Thoracic aorta (tissue), 2 donors: Measurements from ENCODE around the gene ESPL1. TPM values are rescaled to one million over a fixed set of nuclear protein-coding genes. Genes with fewer than 3 reads are reported as not detected.

Experiments used
- ATAC-seq: fragments of 150-250 bp; one replicate; pipeline ENCODE4 v1.8.0; 2017; ENCODE audit warnings: low read depth; ENCODE audit not compliant: insufficient number of reproducible peaks, low FRiP score
- DNase-seq: peaks from one replicate; pipeline ENCODE4 v3.0.0-alpha.2; 2020; ENCODE audit warnings: low spot score
- H3K27ac ChIP-seq, 2 donors: fragments of 200-600 bp; sonication (generic); 1 replicate in 1 of 2; 2 replicates in 1 of 2; pipeline ENCODE4 v1.5.1; 2016; ENCODE audit warnings: mild to moderate bottlenecking in 2 of 2, moderate library complexity in 2 of 2
- H3K27me3 ChIP-seq: fragments of 200-600 bp; sonication (generic); replicated peaks from 2 replicates; pipeline ENCODE4 v1.6.0; 2016; ENCODE audit warnings: mild to moderate bottlenecking; ENCODE audit not compliant: insufficient read depth
- H3K36me3 ChIP-seq: fragments of 200-600 bp; sonication (generic); one replicate; pipeline ENCODE4 v1.5.1; 2016
- H3K4me1 ChIP-seq, 2 donors: fragments of 200-600 bp; sonication (generic); 1 replicate in 1 of 2; 2 replicates in 1 of 2; pipeline versions ENCODE4 v1.5.1 to v1.6.0; 2016; ENCODE audit warnings: low read depth in 2 of 2, mild to moderate bottlenecking in 1 of 2; ENCODE audit not compliant: control insufficient read depth in 1 of 2
- H3K4me3 ChIP-seq: fragments of 200-600 bp; sonication (generic); 2 replicates; pipeline ENCODE4 v1.5.1; 2016; ENCODE audit warnings: mild to moderate bottlenecking
- H3K9me3 ChIP-seq: fragments of 200-600 bp; sonication (generic); 2 replicates; pipeline ENCODE4 v1.5.1; 2016
- CTCF ChIP-seq: fragments of 200-600 bp; sonication (generic); IDR thresholded peaks from one replicate; pipeline ENCODE4 v1.5.1; 2019; ENCODE audit warnings: antibody characterized with exemption
- total RNA-seq, 2 donors: library from RNA; depleted of rRNA; stranded (reverse); fragments of >200 nt; gene quantifications; one replicate each; pipeline versions ENCODE4 v1.1.0 to v1.2.3, GENCODE V29; 2016

ESPL1 gene
- total RNA-seq, 2 donors from 2014 or later: 0.78 to 0.95 TPM

GRCh38 chr12:53254816-53255545 lies 13.1 kb upstream of the ESPL1 start:
- no peak for ATAC-seq
- no peak for TF ChIP-seq CTCF

GRCh38 chr12:53255996-53256395 lies 12.1 kb upstream of the ESPL1 start:
- no peak overlapping the region for H3K4me3 ChIP-seq
- H3K27ac ChIP-seq: no peak overlapping the region
- no peaks in the 10 kb centered on the region for H3K27me3 ChIP-seq
- no peaks in the 10 kb centered on the region for H3K9me3 ChIP-seq
- ATAC-seq (no peak), DNase-seq (no peak)
- H3K4me1 ChIP-seq: peaks cover 11 to 19% of the 10 kb centered on the region in 2 donors
- peaks cover 11% of the 10 kb centered on the region for H3K36me3 ChIP-seq
- TF ChIP-seq CTCF: no peak

More at GRCh38 chr12:53254816-53255545, 13.1 kb upstream of the ESPL1 start:
- Histone ChIP-seq H3K9me3 (no peaks in the 10 kb centered on the region), H3K4me1 (peaks cover 11 to 22% of the 10 kb centered on the region in 2 donors), H3K27me3 (no peaks in the 10 kb centered on the region), H3K4me3 (no peak overlapping the region), H3K36me3 (peaks cover 11% of the 10 kb centered on the region), H3K27ac (no peak overlapping the region)
- no peak for DNase-seq

DNA sequence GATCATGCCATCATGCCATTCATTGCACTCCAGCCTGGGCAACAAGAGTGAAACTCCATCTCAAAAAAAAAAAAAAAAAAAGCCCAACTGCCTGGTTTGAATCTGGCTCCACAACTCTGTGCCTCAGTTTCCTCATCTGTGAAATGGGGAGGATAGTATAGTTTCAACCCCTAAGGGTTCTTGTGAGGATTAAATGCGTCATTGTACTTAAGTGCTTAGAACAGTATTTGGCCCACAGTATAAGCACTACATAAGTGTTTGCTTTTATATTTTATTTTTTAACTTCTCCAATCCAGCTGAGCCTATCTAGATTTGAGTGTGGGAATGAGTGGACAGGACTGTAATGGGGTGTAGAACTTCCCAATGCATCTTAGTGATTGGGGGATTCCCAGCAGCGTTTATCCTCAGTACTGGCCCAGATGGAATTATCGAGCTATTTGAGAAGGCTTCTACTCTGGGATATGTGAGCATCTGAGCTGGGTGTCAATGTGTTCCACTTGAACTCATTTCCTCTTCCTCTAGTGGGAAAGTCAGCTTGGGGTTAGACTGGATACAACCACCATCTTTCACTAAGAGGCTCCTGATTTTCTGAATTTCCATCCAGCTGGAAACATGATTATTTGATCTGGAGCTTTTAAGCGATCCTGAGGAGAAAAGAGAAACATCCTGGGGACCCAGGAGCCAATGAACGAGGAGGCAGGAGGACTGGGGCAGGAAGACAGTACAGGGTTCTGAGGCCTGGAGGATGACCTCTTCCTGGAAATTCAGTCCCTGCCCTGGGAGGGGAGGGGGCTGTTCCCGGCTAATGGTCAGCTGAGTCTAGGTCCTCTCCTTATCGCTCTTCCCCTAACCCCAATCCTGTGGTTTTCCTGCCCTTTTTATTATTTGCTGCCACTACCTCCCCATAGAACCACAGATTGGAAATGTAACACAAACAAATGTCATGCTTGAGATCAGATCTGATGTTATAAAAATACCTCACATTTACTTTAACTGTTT lies 9.3 kb upstream of the ESPL1 start:
- Histone ChIP-seq H3K4me3 (no peak overlapping the region), H3K36me3 (peaks cover 3% of the 10 kb centered on the region), H3K4me1 (peaks cover 0 to 2% of the 10 kb centered on the region in 2 donors), H3K9me3 (no peaks in the 10 kb centered on the region), H3K27me3 (no peaks in the 10 kb centered on the region), H3K27ac (no peak overlapping the region)
- no peak for DNase-seq
- TF ChIP-seq CTCF: no peak
- no peak for ATAC-seq

DNA sequence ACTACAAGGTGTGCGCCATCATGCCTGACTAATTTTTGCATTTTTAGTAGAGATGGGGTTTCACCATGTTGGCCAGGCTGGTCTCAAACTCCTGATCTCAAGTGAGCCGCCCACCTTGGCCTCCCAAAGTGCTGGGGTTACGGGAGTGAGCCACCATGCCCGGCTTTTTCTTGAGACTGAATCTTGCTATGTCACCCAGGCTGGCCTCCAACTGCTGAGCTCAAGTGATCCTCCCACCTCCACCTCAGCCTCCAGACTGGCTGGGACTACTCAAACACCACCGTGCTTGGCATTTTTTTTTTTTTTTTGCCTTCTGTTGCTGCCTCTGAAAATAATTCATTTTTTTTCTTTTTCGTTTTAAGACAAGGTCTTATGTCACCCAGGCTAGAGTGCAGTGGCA lies 8.2 kb upstream of the ESPL1 start:
- Histone ChIP-seq H3K27me3 (no peaks in the 10 kb centered on the region), H3K9me3 (no peaks in the 10 kb centered on the region), H3K27ac (no peak overlapping the region), H3K4me3 (no peak overlapping the region), H3K4me1 (no peaks in the 10 kb centered on the region), H3K36me3 (no peaks in the 10 kb centered on the region)
- DNase-seq (no peak), ATAC-seq (no peak)
- no peak for TF ChIP-seq CTCF

DNA sequence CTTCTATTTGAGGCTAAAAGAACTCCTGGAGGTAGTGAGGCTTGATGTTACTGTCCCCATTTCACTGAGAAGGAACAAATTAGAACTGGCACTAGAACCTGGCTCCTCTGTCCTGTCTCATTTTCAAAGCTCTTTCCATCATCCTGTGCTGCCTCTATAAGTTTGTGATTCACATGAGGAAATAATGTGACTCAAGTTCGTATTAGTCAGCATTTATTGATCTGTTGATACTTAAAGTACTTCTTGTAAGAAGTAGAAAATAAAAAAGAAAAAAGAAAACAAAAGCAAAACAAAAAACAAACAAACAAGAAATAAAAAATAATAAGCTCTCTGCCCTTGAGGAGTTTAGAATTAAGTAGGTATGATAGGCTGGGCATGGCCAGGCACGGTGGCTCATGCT lies 2.3 kb upstream of the ESPL1 start:
- H3K9me3 ChIP-seq: no peaks in the 10 kb centered on the region
- no peak for DNase-seq
- no peak for TF ChIP-seq CTCF
- no peak overlapping the region for H3K27ac ChIP-seq
- no peak overlapping the region for H3K4me3 ChIP-seq
- H3K4me1 ChIP-seq: peaks cover 6 to 10% of the 10 kb centered on the region in 2 donors
- H3K36me3 ChIP-seq: no peaks in the 10 kb centered on the region
- no peak for ATAC-seq
- no peaks in the 10 kb centered on the region for H3K27me3 ChIP-seq
